Activated CD4-positive, CD25-positive, alpha-beta regulatory T cell treated with anti-CD3 and anti-CD28 coated beads, Interleukin-2, amount 50 U/mL, for 16 hours (primary cell): ENCODE data around the gene MYBPC2.
A peak's percentile ranks its signal among the peaks of the same experiment; 100 is the strongest.

Experiments
- DNase-seq: peaks from one replicate; pipeline ENCODE4 v3.0.0-alpha.2; 2020; ENCODE audit warnings: low read depth, low spot score

The MYBPC2 gene

DNA sequence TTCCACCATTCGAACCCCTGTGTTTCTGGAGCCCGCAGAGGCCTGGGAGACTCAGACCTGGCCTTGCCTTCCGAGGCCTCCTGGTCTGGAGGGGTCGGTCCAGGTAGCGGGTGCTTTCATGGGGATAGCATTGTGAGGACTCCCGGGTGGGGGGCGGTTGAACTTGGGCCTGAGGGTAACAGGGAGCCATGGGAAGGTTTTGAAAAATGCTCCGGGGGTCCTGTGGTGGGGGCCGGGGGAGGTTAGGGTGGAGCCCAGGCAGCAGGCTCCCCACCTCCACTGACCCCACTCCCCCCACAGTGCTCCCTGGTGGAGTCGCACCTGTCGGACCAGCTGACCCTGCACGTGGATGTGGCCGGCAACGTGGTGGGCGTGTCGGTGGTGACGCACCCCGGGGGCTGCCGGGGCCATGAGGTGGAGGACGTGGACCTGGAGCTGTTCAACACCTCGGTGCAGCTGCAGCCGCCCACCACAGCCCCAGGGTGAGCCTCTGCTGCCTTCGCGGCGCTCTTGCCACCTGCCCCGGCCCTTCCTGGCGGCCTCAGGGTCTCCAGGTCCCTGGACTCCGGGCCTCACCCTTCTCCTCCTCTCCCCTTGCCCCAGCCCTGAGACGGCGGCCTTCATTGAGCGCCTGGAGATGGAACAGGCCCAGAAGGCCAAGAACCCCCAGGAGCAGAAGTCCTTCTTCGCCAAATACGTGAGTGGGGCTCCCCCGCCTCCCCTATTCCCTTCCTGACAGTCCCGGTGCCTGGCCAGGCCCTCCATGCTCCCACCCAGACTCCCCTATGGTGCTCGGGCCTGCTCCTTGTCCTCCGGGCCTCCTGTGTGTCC lies 47.8 kb downstream of the MYBPC2 start:
- DNase-seq, result no peak

- no peak for DNase-seq
Observed at GRCh38 chr19:50481351-50482149, 48.9 kb downstream of the MYBPC2 start.

- DNase-seq, result no peak
Observed at GRCh38 chr19:50482271-50482855, 49.7 kb downstream of the MYBPC2 start.

GRCh38 chr19:50482916-50483315 lies 50.2 kb downstream of the MYBPC2 start:
- DNase-seq, result no peak

- no peak for DNase-seq
Observed at GRCh38 chr19:50485284-50485955, 52.7 kb downstream of the MYBPC2 start.

GRCh38 chr19:50486823-50487515 lies 54.3 kb downstream of the MYBPC2 start:
- DNase-seq, result peak; percentile 19

- DNase-seq, result no peak
Observed at GRCh38 chr19:50488389-50489194, 55.9 kb downstream of the MYBPC2 start.

GRCh38 chr19:50489461-50490011 lies 56.8 kb downstream of the MYBPC2 start:
- no peak for DNase-seq

GRCh38 chr19:50490411-50490811 lies 57.7 kb downstream of the MYBPC2 start:
- no peak for DNase-seq

- no peak for DNase-seq
Observed at GRCh38 chr19:50490991-50491472, 58.3 kb downstream of the MYBPC2 start.

DNA sequence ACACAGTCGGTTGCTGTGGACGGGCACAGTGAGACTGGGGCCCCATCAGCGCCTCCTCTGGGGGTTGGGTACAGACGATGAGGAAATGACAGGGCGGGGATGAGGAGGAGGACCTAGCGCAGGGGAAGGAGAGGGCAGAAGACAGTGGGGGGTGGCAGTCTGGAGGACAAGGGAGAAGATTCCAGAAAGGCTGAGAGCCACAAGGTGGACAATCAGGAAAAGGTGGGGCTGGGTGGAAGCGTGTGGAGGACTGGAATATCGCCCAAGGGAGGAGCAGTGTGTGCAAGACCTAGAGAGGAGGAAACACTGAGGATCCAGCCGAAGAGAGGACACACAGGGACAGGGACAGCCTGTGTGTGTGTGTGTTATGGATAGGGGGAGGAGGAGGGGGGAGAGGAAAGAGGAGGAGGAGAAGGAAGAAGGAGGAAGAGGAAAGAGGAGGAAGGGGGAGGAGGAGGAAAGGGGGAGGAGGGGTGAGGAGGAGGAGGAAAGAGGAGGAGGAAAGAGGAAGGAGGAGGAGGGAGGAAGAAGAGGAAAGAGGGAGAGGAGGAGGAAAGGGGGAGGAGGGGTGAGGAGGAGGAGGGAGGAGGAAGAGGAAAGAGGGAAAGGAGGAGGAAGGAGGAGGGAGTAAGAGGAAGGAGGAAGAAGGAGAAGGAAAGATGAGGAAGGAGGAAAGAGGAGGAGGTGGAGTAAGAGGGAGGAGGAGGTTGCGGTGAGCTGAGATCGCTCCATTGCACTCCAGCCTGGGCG lies 59.8 kb downstream of the MYBPC2 start:
- no peak for DNase-seq

DNA sequence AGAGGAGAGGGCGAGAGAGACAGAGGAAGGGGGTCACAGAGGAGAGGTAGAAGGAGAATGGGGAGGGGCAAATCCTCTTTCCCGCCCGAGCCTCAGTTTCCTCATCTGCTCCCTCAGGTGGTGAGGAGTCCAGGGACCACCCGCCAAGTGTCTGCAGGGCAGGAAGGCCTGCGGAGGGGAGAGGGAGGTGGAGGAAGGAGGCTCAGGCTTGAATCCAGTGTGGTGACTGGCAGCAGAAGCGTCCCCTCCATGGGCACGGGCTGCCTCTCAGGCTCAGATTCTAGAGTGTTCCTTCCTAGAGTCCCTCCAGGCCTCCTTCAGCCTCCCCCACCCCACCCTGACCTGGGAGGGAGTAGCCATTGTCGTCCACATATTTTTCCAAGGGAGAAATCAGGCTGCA lies 60.5 kb downstream of the MYBPC2 start:
- no peak for DNase-seq

GRCh38 chr19:50494186-50495019 lies 61.7 kb downstream of the MYBPC2 start:
- DNase-seq, result no peak

GRCh38 chr19:50495020-50495531 lies 62.4 kb downstream of the MYBPC2 start:
- no peak for DNase-seq

DNA sequence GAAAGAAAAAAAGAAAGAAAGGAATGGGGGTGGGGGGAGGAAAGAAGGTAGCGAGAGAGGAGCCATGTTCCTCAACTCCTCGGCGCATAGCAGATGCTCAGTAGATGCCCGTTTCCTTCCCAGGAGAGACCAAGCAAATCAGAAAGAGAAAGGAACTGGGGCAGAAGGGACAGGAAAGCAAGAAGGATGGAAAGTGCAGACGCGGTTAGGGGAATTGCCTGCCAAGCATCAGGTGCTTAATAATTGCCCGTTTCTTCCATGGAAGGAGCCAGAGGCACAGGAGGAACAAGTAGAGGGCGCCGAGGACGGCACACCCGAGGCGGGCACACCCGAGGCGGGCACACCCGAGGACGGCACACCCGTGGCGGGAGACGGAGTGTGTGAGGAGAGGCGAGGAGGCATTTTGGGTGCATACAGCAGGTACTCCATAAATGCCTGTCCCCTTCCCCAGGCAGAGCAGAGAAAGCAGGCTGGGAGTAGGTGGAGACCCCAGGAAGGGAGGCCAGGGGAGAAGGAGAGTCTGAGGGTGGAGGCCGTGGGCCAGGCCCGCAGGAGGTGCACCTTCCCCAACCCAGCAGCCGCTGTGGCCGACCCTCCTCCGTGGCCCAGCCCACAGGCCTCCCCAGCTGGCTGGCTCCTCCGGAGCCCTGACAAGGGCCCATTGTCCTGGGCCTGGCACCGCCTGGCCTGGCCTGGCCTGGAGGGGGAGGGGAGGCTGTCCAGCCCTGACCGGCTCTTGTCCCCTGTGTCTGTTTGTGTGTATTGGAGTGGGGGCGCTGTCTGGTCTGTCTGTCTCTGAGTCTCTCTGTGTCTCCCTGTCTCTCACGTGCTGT lies 63.7 kb downstream of the MYBPC2 start:
- DNase-seq, result no peak

DNA sequence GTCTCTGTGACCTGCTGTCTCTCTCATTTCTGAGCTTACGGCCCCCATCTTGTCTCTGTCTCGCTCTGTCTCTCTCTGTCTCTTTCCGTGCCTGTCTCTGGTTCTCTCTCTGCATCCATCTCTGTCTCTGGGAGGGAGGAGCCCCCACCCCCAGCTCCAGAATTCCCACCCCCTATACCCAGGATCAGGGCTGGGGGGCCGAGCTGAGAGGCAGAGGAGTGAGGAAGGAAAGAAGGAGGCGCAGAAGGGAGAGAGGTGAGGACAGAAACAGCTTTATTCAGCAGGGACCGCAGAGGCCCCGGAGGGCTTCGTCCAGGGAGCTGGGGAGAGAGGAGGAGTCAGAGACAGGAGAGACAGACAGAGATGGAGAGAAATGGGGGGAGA lies 64.3 kb downstream of the MYBPC2 start:
- no peak for DNase-seq
